COLO668 (cell line): ENCODE measurements around the gene INPPL1.

Experiments
- DNase-seq: peaks from one replicate; lab custom pipeline; 2025; ENCODE audit not compliant: unreplicated experiment; lab: John Stamatoyannopoulos, UW

INPPL1 gene

DNA sequence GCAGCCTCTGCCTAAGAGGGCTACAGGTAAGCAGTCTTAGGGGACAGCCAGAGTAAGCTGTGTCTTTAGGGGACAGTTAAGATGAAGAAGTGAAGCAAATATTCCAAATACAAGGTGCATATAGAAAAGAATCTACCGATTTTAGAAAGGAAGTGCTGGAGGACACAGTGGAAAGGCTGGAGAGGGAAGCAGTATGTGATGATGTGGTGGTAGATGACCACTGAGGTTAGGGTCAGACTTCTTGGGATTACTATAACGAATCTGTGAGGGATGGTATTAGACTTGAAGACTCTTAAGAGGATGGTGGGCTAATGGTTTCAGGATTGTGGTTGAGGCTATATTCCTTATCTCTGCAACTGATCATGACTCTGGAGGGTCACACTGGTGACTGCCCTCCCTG, 59.4 kb downstream of the INPPL1 start:
- no peak for DNase-seq

DNA sequence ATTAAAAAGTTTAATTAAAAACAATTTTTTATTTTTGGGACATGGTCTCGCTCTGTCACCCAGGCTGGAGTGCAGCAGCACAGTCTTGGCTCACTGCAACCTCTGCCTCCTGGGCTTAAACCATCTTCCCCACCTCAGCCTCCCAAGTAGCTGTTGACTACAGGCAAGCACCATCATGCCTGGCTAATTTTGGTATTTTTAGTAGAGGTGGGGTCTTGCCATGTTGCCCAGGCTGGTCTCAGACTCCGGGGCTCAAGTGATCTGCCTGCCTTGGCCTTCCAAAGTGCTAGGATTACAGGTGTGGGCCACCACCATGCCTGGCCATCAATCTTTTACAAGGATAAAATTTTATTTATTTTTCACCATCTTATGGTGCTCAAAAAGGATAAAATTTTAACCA, 62.7 kb downstream of the INPPL1 start:
- DNase-seq = no peak
